NCI-H128 (cell line): ENCODE results near the gene ACAD9.
"Not testable (repeated sequence)": the region's sequence is repeated elsewhere in the genome, so short reads cannot be mapped to it uniquely, and the experiment has no call there.

ENCODE experiments used
- DNase-seq: peaks from one replicate; lab custom pipeline; 2025; ENCODE audit not compliant: unreplicated experiment; lab: John Stamatoyannopoulos, UW

Gene ACAD9

GRCh38 chr3:128879125-128879969 is at the start of gene ACAD9:
ACAD9 (plus strand) TSS chr3:128879620; CDS start chr3:128879692, 72 bp downstream.
- DNase-seq: peak; percentile 97

DNA sequence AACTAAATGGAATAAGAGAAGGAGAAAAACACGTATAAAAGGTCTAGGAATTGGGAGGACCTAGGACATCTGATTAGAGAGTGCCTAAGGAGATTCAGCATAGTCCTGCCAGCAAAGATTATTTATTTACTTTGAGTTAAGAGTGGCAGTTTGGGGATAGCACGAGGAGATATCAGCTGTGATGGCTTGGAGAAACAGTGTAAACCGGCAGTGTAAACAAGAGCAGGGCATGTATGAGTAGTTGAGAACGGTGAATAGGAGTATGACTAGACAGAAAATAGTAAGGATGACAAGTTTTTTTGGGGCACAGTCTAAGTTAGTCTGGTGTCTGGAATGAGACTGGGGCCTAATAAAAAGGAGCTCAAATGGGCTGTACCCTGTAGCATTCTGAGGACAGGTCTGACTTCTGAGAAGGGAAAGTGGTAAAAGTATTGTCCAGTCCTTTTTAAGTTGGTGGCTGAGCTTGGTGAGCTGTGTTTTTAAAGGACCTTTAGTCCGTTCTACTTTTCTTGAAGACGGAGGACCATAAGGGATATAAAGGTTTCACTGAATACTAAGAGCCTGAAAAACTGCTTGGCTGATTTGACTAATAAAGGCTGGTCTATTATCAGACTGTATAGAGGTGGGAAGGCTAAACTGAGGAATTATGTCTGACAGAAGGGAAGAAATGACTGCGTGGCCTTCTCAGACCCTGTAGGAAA is 49.3 kb upstream of the ACAD9 start:
- not testable (repeated sequence) for DNase-seq

DNA sequence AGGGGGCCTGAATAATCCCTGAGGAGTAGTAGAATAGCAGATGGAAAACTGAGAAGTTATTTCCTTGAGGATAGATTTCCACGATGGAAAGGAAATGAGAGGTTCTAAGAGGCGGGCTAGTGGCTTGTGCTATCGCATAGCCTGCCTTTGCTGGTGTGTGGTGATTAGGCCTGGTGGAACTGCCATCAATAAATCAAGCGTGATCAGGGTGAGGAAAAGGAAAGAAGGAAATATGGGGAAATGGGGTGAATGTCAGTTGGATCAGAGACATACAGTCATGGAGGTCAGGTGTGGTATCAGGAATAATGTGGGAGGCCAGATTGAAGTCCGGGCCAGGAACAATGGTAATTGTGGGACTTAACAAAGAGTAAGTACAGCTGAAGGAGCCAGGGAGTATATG is 48.7 kb upstream of the ACAD9 start:
- not testable (repeated sequence) for DNase-seq

DNA sequence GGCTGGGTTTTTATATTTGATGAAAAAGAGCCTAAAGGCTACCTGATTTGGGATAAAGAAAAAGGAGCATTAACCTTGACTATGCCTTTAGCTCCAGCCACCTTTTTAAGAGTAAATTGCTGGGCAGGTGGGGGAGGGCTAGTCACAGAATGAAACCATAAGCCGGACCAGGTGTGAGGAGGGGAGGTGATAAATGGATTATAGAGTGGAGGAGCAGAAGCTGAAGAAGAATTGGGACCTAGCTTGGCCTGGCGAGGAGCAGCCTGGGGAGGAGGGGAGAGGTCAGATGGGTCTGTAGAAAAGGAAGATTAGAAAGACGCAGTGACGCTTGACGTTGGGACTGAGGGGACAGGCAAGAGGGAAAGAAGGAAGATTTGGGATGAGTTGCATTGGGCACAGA is 46.4 kb upstream of the ACAD9 start:
- DNase-seq: not testable (repeated sequence)

DNA sequence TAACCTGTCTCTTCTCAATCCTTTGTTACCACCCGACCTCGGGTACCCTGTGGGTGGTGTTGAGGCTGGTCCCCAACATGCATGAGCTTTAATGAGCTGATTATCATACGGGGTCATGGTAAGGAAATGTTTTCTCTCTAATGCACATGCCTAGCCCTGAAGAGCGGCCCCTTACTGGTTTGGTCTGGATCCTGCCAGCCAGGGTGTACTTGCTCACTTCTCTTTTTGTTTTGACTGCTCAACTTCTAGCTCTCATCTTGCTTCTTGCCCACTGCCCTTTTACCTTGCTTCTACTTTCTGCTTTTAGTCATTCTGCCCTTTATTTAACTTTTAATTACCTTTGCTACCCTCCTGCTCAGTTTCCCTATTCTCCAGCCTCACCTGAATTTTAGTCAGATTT is 44.3 kb upstream of the ACAD9 start:
- DNase-seq: no peak

GRCh38 chr3:128841926-128842920 is 37.2 kb upstream of the ACAD9 start:
- DNase-seq: no peak

GRCh38 chr3:128844502-128844901 is 34.9 kb upstream of the ACAD9 start:
- no peak for DNase-seq

GRCh38 chr3:128845119-128845777 is 34.2 kb upstream of the ACAD9 start:
- DNase-seq: no peak

- DNase-seq: peak; percentile 7
Measured at GRCh38 chr3:128845778-128846485, 33.5 kb upstream of the ACAD9 start.

- DNase-seq: no peak
Measured at GRCh38 chr3:128846486-128846891, 32.9 kb upstream of the ACAD9 start.

- DNase-seq: no peak
Measured at GRCh38 chr3:128847666-128848370, 31.6 kb upstream of the ACAD9 start.

GRCh38 chr3:128848936-128849335 is 30.5 kb upstream of the ACAD9 start:
- DNase-seq: no peak

DNA sequence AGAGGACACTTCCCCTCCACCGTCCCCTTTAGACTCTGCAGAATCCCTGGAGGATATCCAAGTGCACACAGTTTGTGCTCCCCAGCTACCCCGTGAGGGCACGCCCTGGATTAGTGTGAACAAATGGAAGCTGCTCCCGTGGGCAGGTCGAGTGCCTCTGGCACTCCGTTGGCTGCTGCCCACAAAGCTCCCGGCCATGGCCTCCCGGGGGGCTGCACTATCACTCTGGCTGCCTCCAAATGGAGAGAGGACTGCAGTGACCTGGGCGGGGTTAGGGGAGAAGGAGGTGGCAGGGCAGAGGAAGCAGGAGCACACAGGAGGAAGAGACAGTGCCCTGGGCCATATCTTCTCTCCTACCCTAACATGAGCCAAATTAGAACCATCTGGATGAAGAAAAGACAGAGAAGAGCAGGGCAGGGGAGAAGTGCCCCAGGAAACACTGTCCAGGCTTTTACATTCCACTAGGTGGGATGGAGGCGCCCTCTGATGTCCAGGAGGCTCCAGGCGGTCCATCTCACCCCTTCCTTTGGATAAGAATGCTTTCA is 29.4 kb upstream of the ACAD9 start:
- DNase-seq: no peak

DNA sequence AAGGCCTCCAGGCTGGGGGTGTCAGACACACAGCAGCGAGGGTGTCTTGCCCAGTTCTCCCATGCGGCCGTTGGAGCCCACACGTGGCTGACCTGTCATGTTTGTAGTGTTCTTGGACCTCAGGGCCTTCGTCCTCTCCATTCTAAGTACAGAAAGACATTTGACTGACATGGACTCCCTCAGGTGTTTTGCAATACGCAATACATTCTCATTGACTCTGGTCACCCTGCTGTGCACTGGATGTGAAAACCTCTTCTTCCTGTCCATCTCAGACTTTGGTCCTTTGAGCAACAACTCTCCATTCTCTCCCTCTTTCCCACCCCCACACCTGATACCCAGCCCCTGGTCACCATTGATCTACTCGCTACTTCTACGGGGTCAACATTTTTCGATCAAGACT is 28.9 kb upstream of the ACAD9 start:
- no peak for DNase-seq

DNA sequence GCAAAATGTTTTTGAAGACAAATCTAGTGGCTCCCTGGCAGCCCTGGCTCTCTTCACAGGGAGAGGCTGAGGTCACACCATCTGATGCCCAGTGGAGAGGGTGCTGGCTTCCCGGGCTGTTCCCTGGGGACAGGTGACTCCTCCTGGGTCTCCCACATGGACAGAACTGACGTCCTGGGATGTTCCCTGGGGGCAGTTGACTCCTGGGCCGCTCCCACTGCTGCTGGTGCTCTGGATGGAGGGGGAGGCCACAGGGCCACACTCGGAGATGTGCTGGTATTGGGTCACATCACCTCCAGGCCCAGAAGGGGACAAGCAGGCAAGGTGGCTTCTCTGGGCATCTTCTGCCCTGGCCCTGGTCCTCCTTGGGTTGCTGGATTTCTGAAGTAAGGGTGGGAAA is 27.8 kb upstream of the ACAD9 start:
- DNase-seq: no peak

DNA sequence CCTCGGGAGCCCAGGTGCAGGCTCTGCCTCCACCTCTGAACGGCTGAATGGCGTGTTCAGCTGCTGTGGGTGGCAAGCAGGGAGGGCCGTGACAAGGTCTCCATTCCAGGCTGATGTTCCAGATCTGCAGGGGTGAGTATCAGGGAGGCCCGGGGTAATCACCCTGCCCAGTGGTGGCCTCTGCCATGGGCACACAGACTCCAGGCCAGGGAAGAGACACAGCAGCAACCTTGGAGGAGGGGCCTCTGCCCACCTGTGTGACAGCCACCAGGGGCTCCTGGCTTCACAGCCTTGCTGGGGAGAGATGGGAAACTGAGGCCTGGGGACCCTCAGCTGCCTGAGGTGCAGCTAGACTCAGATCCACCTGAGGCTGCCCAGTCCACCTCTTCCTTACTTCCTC is 25.6 kb upstream of the ACAD9 start:
- no peak for DNase-seq

DNA sequence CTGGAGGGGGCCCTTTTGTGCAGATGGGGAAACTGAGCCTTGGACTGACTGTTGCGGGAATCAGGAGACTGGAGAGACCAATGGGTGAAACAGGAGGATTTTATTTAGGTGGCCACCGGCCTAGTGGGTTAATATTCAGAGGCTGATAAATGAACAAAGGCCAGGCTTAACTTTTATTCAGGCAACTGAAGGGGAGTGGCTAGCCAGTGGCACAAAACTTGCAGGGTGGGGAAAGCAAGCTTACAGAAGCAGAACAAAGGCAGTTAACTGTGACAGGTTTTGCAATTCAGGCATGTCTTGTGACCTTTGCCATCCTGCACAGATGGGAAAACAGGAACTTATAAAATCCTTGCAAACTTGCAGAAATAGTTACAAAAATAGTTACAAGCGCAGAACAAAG is 24.9 kb upstream of the ACAD9 start:
- DNase-seq: no peak

DNA sequence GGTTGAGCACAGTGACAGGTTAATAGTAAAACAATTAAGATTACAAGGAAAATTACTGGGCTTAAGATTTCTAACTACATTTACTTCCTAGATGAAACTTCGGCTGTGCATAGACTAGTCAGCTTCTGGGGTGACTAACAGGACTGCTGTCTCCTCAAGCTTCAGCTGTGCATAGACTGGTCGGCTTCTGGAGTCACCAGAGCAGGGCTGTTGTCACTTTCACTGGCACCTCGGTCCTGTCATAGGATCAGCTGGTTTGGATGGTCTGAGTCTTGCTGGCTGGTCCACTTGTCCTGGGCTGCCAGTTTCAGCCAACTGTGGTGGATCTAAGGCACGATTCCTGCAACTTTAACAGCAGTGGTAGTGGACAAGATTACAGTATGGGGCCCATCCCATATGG is 23.9 kb upstream of the ACAD9 start:
- no peak for DNase-seq

DNA sequence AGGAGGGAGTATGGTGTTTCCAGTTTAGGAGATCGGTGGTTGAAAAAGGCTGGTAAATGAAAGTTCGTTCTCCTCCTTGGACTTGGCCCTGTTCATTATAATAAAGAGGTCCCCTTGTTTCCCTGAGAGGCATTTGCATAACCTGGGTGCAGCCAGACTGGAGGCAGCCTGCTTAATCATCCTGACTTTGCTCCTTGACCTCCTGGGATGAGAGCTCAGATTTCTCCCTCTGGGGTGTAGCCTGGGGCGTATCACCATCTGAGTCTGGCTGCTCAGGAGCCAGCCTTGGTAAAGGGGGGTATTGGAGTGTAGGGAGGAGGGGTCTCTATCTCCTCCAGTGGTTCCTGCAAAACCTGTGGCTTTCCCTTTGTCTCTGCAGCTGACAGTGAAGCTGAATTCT is 21.3 kb upstream of the ACAD9 start:
- no peak for DNase-seq
